Gastrocnemius medialis (tissue), 4 donors: ENCODE data around the gene PPEF1.

ENCODE experiments used
- POLR2A ChIP-seq, 2 donors: fragments of 450-650 bp; IDR thresholded peaks; one replicate each; pipeline ENCODE4 v1.6.1; 2017; ENCODE audit warnings: antibody characterized with exemption in 2 of 2, mild to moderate bottlenecking in 2 of 2, moderate library complexity in 2 of 2
- TF ChIP-seq, protein P1 (sequence below), 5 experiments: fragments of 450-650 bp in 3 of 5; fragments of 200-600 bp in 2 of 5; sonication (generic) in 2 of 5; IDR thresholded peaks in 4 of 5; conservative IDR thresholded peaks in 1 of 5; 1 replicate in 4 of 5; 2 replicates in 1 of 5; pipeline ENCODE4 v1.5.1; 2016 to 2019; ENCODE audit warnings: antibody characterized with exemption in 5 of 5, mild to moderate bottlenecking in 3 of 5, moderate library complexity in 3 of 5

DNA sequence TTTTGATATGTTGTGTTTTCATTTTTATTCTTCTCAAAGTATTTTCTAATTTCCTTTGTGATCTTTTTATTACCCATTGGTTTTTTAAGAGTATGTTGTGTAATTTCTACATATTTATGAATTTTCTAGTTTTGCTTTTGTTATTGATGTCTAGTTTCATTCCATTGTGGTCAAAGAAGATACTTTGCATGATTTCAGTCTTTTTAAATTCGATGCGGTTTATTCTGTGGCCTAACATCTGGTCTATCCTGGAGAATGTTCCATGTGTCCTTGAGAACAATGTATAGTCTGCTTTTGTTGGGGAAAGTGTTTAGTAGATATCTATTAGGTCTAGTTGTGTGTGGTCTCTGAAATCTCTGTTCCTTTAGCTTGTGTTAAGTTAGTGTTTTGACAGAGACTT lies 46.2 kb downstream of the PPEF1 start:
- TF ChIP-seq, protein P1, sequence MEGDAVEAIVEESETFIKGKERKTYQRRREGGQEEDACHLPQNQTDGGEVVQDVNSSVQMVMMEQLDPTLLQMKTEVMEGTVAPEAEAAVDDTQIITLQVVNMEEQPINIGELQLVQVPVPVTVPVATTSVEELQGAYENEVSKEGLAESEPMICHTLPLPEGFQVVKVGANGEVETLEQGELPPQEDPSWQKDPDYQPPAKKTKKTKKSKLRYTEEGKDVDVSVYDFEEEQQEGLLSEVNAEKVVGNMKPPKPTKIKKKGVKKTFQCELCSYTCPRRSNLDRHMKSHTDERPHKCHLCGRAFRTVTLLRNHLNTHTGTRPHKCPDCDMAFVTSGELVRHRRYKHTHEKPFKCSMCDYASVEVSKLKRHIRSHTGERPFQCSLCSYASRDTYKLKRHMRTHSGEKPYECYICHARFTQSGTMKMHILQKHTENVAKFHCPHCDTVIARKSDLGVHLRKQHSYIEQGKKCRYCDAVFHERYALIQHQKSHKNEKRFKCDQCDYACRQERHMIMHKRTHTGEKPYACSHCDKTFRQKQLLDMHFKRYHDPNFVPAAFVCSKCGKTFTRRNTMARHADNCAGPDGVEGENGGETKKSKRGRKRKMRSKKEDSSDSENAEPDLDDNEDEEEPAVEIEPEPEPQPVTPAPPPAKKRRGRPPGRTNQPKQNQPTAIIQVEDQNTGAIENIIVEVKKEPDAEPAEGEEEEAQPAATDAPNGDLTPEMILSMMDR (IDR thresholded peaks at IDR 0.05 in 4 of 5, conservative IDR thresholded peaks at IDR 0.05 in 1 of 5): no peak
- no peak for TF ChIP-seq POLR2A (IDR thresholded peaks at IDR 0.05)
